Neural cell (in vitro differentiated cells): ENCODE data around the gene TMEM119.

Experiments used
- CTCF ChIP-seq: fragments of 450-650 bp; IDR thresholded peaks from 2 replicates; pipeline ENCODE4 v1.5.1; 2014; ENCODE audit warnings: antibody characterized with exemption, mild to moderate bottlenecking, moderate library complexity; ENCODE audit not compliant: poor library complexity, severe bottlenecking
- EP300 ChIP-seq: fragments of 450-650 bp; conservative IDR thresholded peaks from 2 replicates; pipeline ENCODE4 v1.6.1; 2014; ENCODE audit warnings: antibody characterized with exemption, mild to moderate bottlenecking, moderate library complexity; ENCODE audit not compliant: poor library complexity, severe bottlenecking
- EZH2 ChIP-seq: fragments of 200-600, 300-800 bp; shearing (Covaris generic), sonication (generic); IDR thresholded peaks from 2 replicates; pipeline ENCODE4 v1.6.1; 2014; ENCODE audit warnings: antibody characterized with exemption, low read length, borderline replicate concordance, mild to moderate bottlenecking; ENCODE audit not compliant: insufficient read depth, poor library complexity, severe bottlenecking
- MXI1 ChIP-seq: fragments of 450-650 bp; conservative IDR thresholded peaks from 2 replicates; pipeline ENCODE4 v1.6.1; 2014; ENCODE audit warnings: antibody characterized with exemption, mild to moderate bottlenecking; ENCODE audit not compliant: poor library complexity, severe bottlenecking
- RAD21 ChIP-seq: fragments of 450-650 bp; conservative IDR thresholded peaks from 2 replicates; pipeline ENCODE4 v1.6.1; 2014; ENCODE audit warnings: antibody characterized with exemption, mild to moderate bottlenecking, moderate library complexity
- TAF1 ChIP-seq: IDR thresholded peaks from 2 replicates; pipeline ENCODE4 v1.6.1; 2012; ENCODE audit warnings: low read depth

DNA sequence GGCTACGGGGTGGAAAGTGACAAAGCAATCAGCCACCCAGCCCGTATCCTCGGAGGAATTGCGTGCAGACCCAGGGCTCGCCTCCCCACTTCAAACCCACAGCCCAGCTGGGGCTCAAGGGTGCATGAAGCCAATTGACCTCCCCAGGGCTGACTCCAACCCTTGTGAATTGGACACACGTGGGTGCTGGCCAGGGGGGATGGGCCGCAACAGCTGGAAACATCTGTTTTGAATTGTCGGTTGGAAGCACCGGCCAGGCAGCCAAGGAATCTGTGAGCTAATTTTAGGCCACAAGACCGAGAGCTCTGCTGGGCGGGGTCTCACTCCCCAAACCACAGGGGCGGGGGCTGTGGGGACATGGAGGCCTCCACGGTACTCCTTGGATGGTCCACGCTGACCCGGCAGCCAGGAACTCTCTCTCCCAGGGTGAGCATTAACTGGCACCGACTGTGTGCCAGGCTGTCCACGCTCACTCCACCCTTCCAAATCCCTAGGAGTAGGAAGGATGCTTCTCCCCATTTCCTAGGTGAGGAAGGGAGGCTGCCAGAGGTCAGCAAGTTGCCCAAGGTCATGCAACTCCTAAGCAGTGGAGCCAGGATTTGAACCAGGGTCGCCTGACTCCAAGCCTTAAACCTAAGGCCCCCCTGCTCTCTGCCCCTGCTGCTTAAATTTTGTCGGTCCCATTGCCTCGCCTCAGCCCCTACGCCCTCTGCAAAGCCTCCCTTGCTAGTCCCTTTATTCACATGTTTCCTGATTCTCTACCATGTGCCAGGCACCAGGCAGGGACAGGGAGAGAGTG, 11.9 kb upstream of the TMEM119 start:
- no peak for TF ChIP-seq RAD21
- TF ChIP-seq CTCF = no peak
- TF ChIP-seq MXI1 = no peak
- TF ChIP-seq EZH2 = no peak
- no peak for TF ChIP-seq EP300
- TF ChIP-seq TAF1 = no peak
